Thoracic aorta (tissue), 2 donors: ENCODE results near the gene UGP2. TPM values are rescaled to one million over a fixed set of nuclear protein-coding genes. Genes with fewer than 3 reads are reported as not detected.

Experiments used
- ATAC-seq: fragments of 150-250 bp; one replicate; pipeline ENCODE4 v1.8.0; 2017; ENCODE audit warnings: low read depth; ENCODE audit not compliant: insufficient number of reproducible peaks, low FRiP score
- DNase-seq: peaks from one replicate; pipeline ENCODE4 v3.0.0-alpha.2; 2020; ENCODE audit warnings: low spot score
- H3K27ac ChIP-seq, 2 donors: fragments of 200-600 bp; sonication (generic); 1 replicate in 1 of 2; 2 replicates in 1 of 2; pipeline ENCODE4 v1.5.1; 2016; ENCODE audit warnings: mild to moderate bottlenecking in 2 of 2, moderate library complexity in 2 of 2
- H3K27me3 ChIP-seq: fragments of 200-600 bp; sonication (generic); replicated peaks from 2 replicates; pipeline ENCODE4 v1.6.0; 2016; ENCODE audit warnings: mild to moderate bottlenecking; ENCODE audit not compliant: insufficient read depth
- H3K36me3 ChIP-seq: fragments of 200-600 bp; sonication (generic); one replicate; pipeline ENCODE4 v1.5.1; 2016
- H3K4me1 ChIP-seq, 2 donors: fragments of 200-600 bp; sonication (generic); 1 replicate in 1 of 2; 2 replicates in 1 of 2; pipeline versions ENCODE4 v1.5.1 to v1.6.0; 2016; ENCODE audit warnings: low read depth in 2 of 2, mild to moderate bottlenecking in 1 of 2; ENCODE audit not compliant: control insufficient read depth in 1 of 2
- H3K4me3 ChIP-seq: fragments of 200-600 bp; sonication (generic); 2 replicates; pipeline ENCODE4 v1.5.1; 2016; ENCODE audit warnings: mild to moderate bottlenecking
- H3K9me3 ChIP-seq: fragments of 200-600 bp; sonication (generic); 2 replicates; pipeline ENCODE4 v1.5.1; 2016
- CTCF ChIP-seq: fragments of 200-600 bp; sonication (generic); IDR thresholded peaks from one replicate; pipeline ENCODE4 v1.5.1; 2019; ENCODE audit warnings: antibody characterized with exemption
- total RNA-seq, 2 donors: library from RNA; depleted of rRNA; stranded (reverse); fragments of >200 nt; gene quantifications; one replicate each; pipeline versions ENCODE4 v1.1.0 to v1.2.3, GENCODE V29; 2016

UGP2 gene
- total RNA-seq, 2 donors from 2014 or later: 103 to 176 TPM

- Histone ChIP-seq H3K4me3 (peak overlapping the region; percentile 1), H3K4me1 (peaks cover 30 to 68% of the 10 kb centered on the region in 2 donors), H3K27me3 (no peaks in the 10 kb centered on the region), H3K27ac (peak overlapping the region; percentile 12 to 70), H3K36me3 (peaks cover 3% of the 10 kb centered on the region), H3K9me3 (no peaks in the 10 kb centered on the region)
- ATAC-seq (no peak), DNase-seq (no peak)
- no peak for TF ChIP-seq CTCF
These were observed 32.8 kb downstream of the UGP2 start for GRCh38 chr2:63874204-63875130.

GRCh38 chr2:63875131-63875527, 33.4 kb downstream of the UGP2 start:
- TF ChIP-seq CTCF: no peak

GRCh38 chr2:63875559-63876245, 34.0 kb downstream of the UGP2 start:
- no peak for TF ChIP-seq CTCF
- Histone ChIP-seq H3K9me3 (no peaks in the 10 kb centered on the region), H3K36me3 (peaks cover 3% of the 10 kb centered on the region), H3K4me3 (peak overlapping the region; percentile 1), H3K27me3 (no peaks in the 10 kb centered on the region), H3K27ac (peak overlapping the region; percentile 70 to 80), H3K4me1 (peaks cover 28 to 64% of the 10 kb centered on the region in 2 donors)
- DNase-seq: no peak
- no peak for ATAC-seq

More at GRCh38 chr2:63875131-63875527, 33.4 kb downstream of the UGP2 start:
- Histone ChIP-seq H3K9me3 (no peaks in the 10 kb centered on the region), H3K27ac (peak overlapping the region; percentile 12 to 70), H3K36me3 (peaks cover 3% of the 10 kb centered on the region), H3K4me1 (peaks cover 30 to 68% of the 10 kb centered on the region in 2 donors), H3K4me3 (peak overlapping the region; percentile 1), H3K27me3 (no peaks in the 10 kb centered on the region)
- DNase-seq: peak; percentile 10
- peak; percentile 45 for ATAC-seq

GRCh38 chr2:63876311-63876710, 34.6 kb downstream of the UGP2 start:
- Histone ChIP-seq H3K4me1 (peaks cover 24 to 59% of the 10 kb centered on the region in 2 donors), H3K27me3 (no peaks in the 10 kb centered on the region), H3K27ac (peak overlapping the region; percentile 70 to 80), H3K36me3 (peaks cover 3% of the 10 kb centered on the region), H3K4me3 (no peak overlapping the region), H3K9me3 (no peaks in the 10 kb centered on the region)
- TF ChIP-seq CTCF: no peak
- ATAC-seq (no peak), DNase-seq (no peak)

GRCh38 chr2:63878486-63878885, 36.8 kb downstream of the UGP2 start:
- no peak for TF ChIP-seq CTCF
- Histone ChIP-seq H3K4me3 (no peak overlapping the region), H3K27ac (no peak overlapping the region), H3K36me3 (peaks cover 8% of the 10 kb centered on the region), H3K4me1 (peaks cover 13 to 38% of the 10 kb centered on the region in 2 donors), H3K27me3 (no peaks in the 10 kb centered on the region), H3K9me3 (no peaks in the 10 kb centered on the region)
- no peak for DNase-seq
- no peak for ATAC-seq
